Trophoblast cell (in vitro differentiated cells and primary cell): ENCODE results near the gene METTL9.

Experiments
- DNase-seq, 2 donors: peaks; one replicate each; pipeline ENCODE4 v3.0.0-alpha.2; 2016
- H2AFZ ChIP-seq: 2 replicates; pipeline ENCODE4 v1.6.1; 2013; ENCODE audit warnings: low read length, moderate library complexity, mild to moderate bottlenecking; ENCODE audit not compliant: insufficient read depth, poor library complexity
- H2AK5ac ChIP-seq: 2 replicates; pipeline ENCODE4 v1.6.1; 2013; ENCODE audit warnings: mild to moderate bottlenecking, low read length
- H2BK120ac ChIP-seq: 2 replicates; pipeline ENCODE4 v1.6.1; 2013; ENCODE audit warnings: low read length, mild to moderate bottlenecking, moderate library complexity; ENCODE audit not compliant: insufficient read depth, poor library complexity
- H2BK12ac ChIP-seq: 2 replicates; pipeline ENCODE4 v1.6.1; 2013; ENCODE audit warnings: mild to moderate bottlenecking, low read length, moderate library complexity
- H2BK5ac ChIP-seq: 2 replicates; pipeline ENCODE4 v1.6.1; 2013; ENCODE audit warnings: low read length, low read depth, moderate library complexity, mild to moderate bottlenecking; ENCODE audit not compliant: poor library complexity
- H3K14ac ChIP-seq: 2 replicates; pipeline ENCODE4 v1.6.1; 2013; ENCODE audit warnings: mild to moderate bottlenecking, low read length
- H3K18ac ChIP-seq: 2 replicates; pipeline ENCODE4 v1.6.1; 2013; ENCODE audit warnings: mild to moderate bottlenecking, low read length
- H3K23ac ChIP-seq: 2 replicates; pipeline ENCODE4 v1.6.1; 2013; ENCODE audit warnings: low read length
- H3K27ac ChIP-seq: 2 replicates; pipeline ENCODE4 v1.5.1; 2013; ENCODE audit warnings: low read depth, mild to moderate bottlenecking, inconsistent platforms, low read length, moderate library complexity
- H3K27me3 ChIP-seq: 2 replicates; pipeline ENCODE4 v1.6.1; 2013; ENCODE audit warnings: inconsistent platforms, mild to moderate bottlenecking, low read length, moderate library complexity; ENCODE audit not compliant: insufficient read depth
- H3K36me3 ChIP-seq, 2 experiments: 1 replicate in 1 of 2; 2 replicates in 1 of 2; pipeline ENCODE4 v1.6.1; 2013; ENCODE audit warnings: low read length in 2 of 2, mild to moderate bottlenecking in 2 of 2, moderate library complexity in 1 of 2; ENCODE audit not compliant: insufficient read depth in 2 of 2, control insufficient read depth in 1 of 2
- H3K4ac ChIP-seq: 2 replicates; pipeline ENCODE4 v1.6.1; 2013; ENCODE audit warnings: low read depth, mild to moderate bottlenecking, low read length, moderate library complexity
- H3K4me1 ChIP-seq, 2 experiments: 1 replicate in 1 of 2; 2 replicates in 1 of 2; pipeline ENCODE4 v1.6.1; 2013; ENCODE audit warnings: low read length in 2 of 2, mild to moderate bottlenecking in 2 of 2, moderate library complexity in 1 of 2; ENCODE audit not compliant: insufficient read depth in 2 of 2, control insufficient read depth in 1 of 2
- H3K4me2 ChIP-seq: 2 replicates; pipeline ENCODE4 v1.6.1; 2013; ENCODE audit warnings: inconsistent platforms, mild to moderate bottlenecking, low read length, moderate library complexity
- H3K4me3 ChIP-seq: 2 replicates; pipeline ENCODE4 v1.5.1; 2013; ENCODE audit warnings: mild to moderate bottlenecking, low read depth, low read length, inconsistent platforms
- H3K79me1 ChIP-seq: one replicate; pipeline ENCODE4 v1.6.1; 2013; ENCODE audit warnings: low read length
- H3K79me2 ChIP-seq: 2 replicates; pipeline ENCODE4 v1.6.1; 2013; ENCODE audit warnings: low read length, mild to moderate bottlenecking; ENCODE audit not compliant: control insufficient read depth, insufficient read depth, poor library complexity
- H3K9ac ChIP-seq: 2 replicates; pipeline ENCODE4 v1.6.1; 2013; ENCODE audit warnings: mild to moderate bottlenecking, low read length
- H3K9me3 ChIP-seq: 2 replicates; pipeline ENCODE4 v1.6.1; 2013; ENCODE audit warnings: low read depth, mild to moderate bottlenecking, control low read depth, inconsistent platforms, low read length; ENCODE audit not compliant: insufficient read depth
- H4K12ac ChIP-seq: 2 replicates; pipeline ENCODE4 v1.6.1; 2013; ENCODE audit warnings: low read depth, mild to moderate bottlenecking, low read length, moderate library complexity
- H4K8ac ChIP-seq: 2 replicates; pipeline ENCODE4 v1.6.1; 2013; ENCODE audit warnings: low read depth, mild to moderate bottlenecking, low read length, moderate library complexity
- H4K91ac ChIP-seq: one replicate; pipeline ENCODE4 v1.6.1; 2013; ENCODE audit warnings: low read depth, mild to moderate bottlenecking, low read length, moderate library complexity
- WGBS: extraction: QIAGEN DNeasy Blood & Tissue Kit; methylation state at CpG from one replicate; pipeline ENCODE4 v1.1.7; 2013; ENCODE audit warnings: missing lambda C conversion rate; ENCODE audit not compliant: insufficient read length, insufficient coverage; ENCODE audit errors: extremely low coverage; 5-methylcytosine and 5-hydroxymethylcytosine counted together

Gene METTL9

DNA sequence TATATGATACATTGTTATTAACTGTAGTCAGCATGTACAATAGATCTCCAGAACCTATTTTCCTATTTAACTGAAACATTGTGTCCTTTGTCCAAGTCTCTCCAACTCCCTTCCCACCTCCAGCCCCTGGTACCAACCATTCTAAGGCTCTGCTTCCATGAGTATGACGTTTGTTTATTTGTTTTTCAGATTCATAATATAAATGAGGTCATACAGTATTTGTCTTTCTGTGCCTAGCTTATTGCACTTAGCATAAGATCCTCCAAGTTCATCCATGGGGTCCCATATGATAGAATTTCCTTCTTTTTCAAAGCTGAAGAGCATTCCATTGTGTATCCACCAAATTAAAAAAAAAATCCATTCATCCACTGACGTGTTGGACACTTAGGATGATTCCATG lies 103.8 kb downstream of the METTL9 start:
- Histone ChIP-seq H4K91ac (no peak overlapping the region), H3K36me3 (no peaks in the 10 kb centered on the region), H2BK12ac (no peak overlapping the region), H3K27me3 (no peaks in the 10 kb centered on the region), H3K4me3 (no peak overlapping the region), H2AFZ (no peak overlapping the region), H2BK120ac (no peak overlapping the region), H4K12ac (no peak overlapping the region), H2AK5ac (no peak overlapping the region), H3K27ac (no peak overlapping the region), H3K4me2 (no peak overlapping the region), H3K14ac (no peak overlapping the region), H3K4me1 (no peaks in the 10 kb centered on the region), H3K23ac (no peak overlapping the region), H2BK5ac (no peak overlapping the region), H3K79me1 (no peaks in the 10 kb centered on the region), H4K8ac (no peak overlapping the region), H3K4ac (no peak overlapping the region), H3K79me2 (no peaks in the 10 kb centered on the region), H3K9me3 (no peaks in the 10 kb centered on the region), H3K9ac (no peak overlapping the region), H3K18ac (no peak overlapping the region)
- DNase-seq, result no peak
- WGBS, result no CpG with 5 or more reads among the region's 2 CpGs

DNA sequence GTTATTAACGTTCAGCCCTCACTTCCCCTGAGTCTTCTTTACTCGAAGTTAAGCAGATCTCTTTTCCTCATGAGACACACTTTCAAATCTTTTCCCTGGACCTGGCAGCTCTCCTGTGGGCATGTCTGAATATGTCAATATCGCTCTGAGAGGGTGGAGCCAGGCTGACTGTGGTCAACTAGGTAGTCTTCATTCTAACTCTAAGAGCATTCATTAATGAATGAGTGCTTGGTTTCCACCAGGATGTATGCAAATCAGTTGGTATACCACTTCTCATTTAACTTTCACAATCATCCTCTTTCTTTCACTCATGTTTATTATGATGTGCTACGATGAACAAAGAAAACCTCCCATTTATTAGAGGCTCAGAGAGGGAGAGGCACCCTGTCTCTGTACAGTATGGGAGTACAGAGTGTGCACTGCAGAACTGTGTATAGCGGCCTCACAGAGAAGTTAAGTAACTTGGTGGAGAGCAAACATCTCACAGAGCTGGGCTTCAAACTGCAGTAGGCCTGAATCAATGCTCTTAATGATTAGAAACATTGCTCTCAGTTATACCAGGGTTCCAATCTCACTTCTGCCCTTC lies 104.3 kb downstream of the METTL9 start:
- Histone ChIP-seq H2AK5ac (no peak overlapping the region), H3K36me3 (no peaks in the 10 kb centered on the region), H3K4me2 (no peak overlapping the region), H3K79me1 (no peaks in the 10 kb centered on the region), H3K14ac (no peak overlapping the region), H2AFZ (no peak overlapping the region), H3K4ac (no peak overlapping the region), H3K4me1 (no peaks in the 10 kb centered on the region), H2BK12ac (no peak overlapping the region), H3K9ac (no peak overlapping the region), H3K79me2 (no peaks in the 10 kb centered on the region), H3K27ac (no peak overlapping the region), H3K23ac (no peak overlapping the region), H2BK120ac (no peak overlapping the region), H2BK5ac (no peak overlapping the region), H3K4me3 (no peak overlapping the region), H3K27me3 (no peaks in the 10 kb centered on the region), H4K91ac (no peak overlapping the region), H4K8ac (no peak overlapping the region), H3K18ac (no peak overlapping the region), H3K9me3 (no peaks in the 10 kb centered on the region), H4K12ac (no peak overlapping the region)
- no peak for DNase-seq
- WGBS, result no CpG with 5 or more reads among the region's 5 CpGs

DNA sequence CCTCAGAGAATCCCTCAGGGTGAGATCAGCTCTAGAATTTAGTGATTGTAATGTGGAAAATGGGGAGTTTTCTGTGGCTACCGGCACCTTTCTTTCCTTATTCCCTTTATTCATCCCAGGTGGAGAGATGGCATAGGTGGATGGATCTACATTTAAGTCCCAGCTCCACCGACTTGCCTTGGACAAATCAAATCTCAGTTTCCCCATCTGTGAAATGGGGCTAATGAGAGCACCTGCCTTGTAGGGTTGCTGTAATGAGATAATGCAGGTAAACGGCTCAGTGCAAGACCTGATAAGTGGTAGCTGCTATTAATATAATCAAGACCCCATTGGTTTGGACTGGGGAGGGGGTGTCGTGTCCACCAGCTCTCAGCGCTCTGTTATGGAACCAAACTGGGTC lies 104.9 kb downstream of the METTL9 start:
- DNase-seq, result no peak
- no peaks in the 10 kb centered on the region for H3K9me3 ChIP-seq
- H3K9ac ChIP-seq, result no peak overlapping the region
- H3K27ac ChIP-seq, result no peak overlapping the region
- H3K4me3 ChIP-seq, result no peak overlapping the region
- no peak overlapping the region for H4K91ac ChIP-seq
- H2AK5ac ChIP-seq, result no peak overlapping the region
- no peak overlapping the region for H3K23ac ChIP-seq
- H3K18ac ChIP-seq, result no peak overlapping the region
- no peaks in the 10 kb centered on the region for H3K36me3 ChIP-seq
- no peak overlapping the region for H3K4ac ChIP-seq
- no CpG with 5 or more reads among the region's 5 CpGs for WGBS
- H2BK12ac ChIP-seq, result no peak overlapping the region
- H3K27me3 ChIP-seq, result no peaks in the 10 kb centered on the region
- no peak overlapping the region for H2BK120ac ChIP-seq
- no peaks in the 10 kb centered on the region for H3K79me1 ChIP-seq
- no peaks in the 10 kb centered on the region for H3K79me2 ChIP-seq
- H2BK5ac ChIP-seq, result no peak overlapping the region
- H2AFZ ChIP-seq, result no peak overlapping the region
- H4K8ac ChIP-seq, result no peak overlapping the region
- H4K12ac ChIP-seq, result no peak overlapping the region
- H3K14ac ChIP-seq, result no peak overlapping the region
- H3K4me2 ChIP-seq, result no peak overlapping the region
- H3K4me1 ChIP-seq, result no peaks in the 10 kb centered on the region

DNA sequence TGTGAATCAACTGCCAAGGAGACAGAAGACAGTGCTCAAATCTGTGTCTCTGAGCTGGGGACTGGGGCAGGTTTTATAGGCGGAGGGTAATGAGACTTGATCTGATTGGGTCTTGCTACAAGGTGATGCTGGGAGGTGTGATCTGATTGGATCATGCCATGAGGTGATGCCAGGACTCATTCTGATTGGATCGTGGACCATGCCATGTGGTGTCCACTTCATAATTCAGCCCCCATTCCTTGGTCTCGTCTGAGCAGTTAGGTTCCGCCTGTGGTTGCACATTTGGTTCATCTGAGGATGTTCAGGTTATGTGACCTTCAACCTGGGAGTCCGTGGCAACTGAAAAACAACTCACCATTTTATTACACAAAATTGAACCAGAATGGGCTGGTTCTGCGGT lies 105.4 kb downstream of the METTL9 start:
- no peak overlapping the region for H2BK5ac ChIP-seq
- WGBS, result no CpG with 5 or more reads among the region's 6 CpGs
- H3K14ac ChIP-seq, result no peak overlapping the region
- no peak overlapping the region for H3K27ac ChIP-seq
- no peaks in the 10 kb centered on the region for H3K79me2 ChIP-seq
- H3K4me1 ChIP-seq, result no peaks in the 10 kb centered on the region
- H4K12ac ChIP-seq, result no peak overlapping the region
- H3K9me3 ChIP-seq, result no peaks in the 10 kb centered on the region
- no peaks in the 10 kb centered on the region for H3K79me1 ChIP-seq
- no peak overlapping the region for H4K91ac ChIP-seq
- no peak overlapping the region for H3K4me2 ChIP-seq
- no peaks in the 10 kb centered on the region for H3K36me3 ChIP-seq
- H4K8ac ChIP-seq, result no peak overlapping the region
- H3K9ac ChIP-seq, result no peak overlapping the region
- H2AK5ac ChIP-seq, result no peak overlapping the region
- no peak overlapping the region for H2AFZ ChIP-seq
- no peaks in the 10 kb centered on the region for H3K27me3 ChIP-seq
- H3K18ac ChIP-seq, result no peak overlapping the region
- DNase-seq, result no peak
- H2BK12ac ChIP-seq, result no peak overlapping the region
- no peak overlapping the region for H3K4ac ChIP-seq
- no peak overlapping the region for H2BK120ac ChIP-seq
- no peak overlapping the region for H3K4me3 ChIP-seq
- no peak overlapping the region for H3K23ac ChIP-seq
